HL-60 (cell line): ENCODE results near the gene NEUROD2.

Experiments
- DNase-seq, 2 experiments: peaks; one replicate each; pipeline ENCODE4 v3.0.0-alpha.2; 2010 to 2020; ENCODE audit warnings: low read depth in 1 of 2, low spot score in 1 of 2
- H3K27ac ChIP-seq: fragments of 250-450 bp; sonication (Bioruptor Pico); replicated peaks from 2 replicates; pipeline ENCODE4 v1.5.1; 2020; ENCODE audit warnings: mild to moderate bottlenecking, moderate library complexity
- H3K27me3 ChIP-seq: fragments of 250-450 bp; sonication (Bioruptor Pico); 2 replicates; pipeline ENCODE4 v1.5.1; 2021; ENCODE audit warnings: mild to moderate bottlenecking, moderate library complexity; ENCODE audit not compliant: insufficient read depth, poor library complexity, severe bottlenecking
- H3K4me3 ChIP-seq: replicated peaks from 2 replicates; pipeline ENCODE4 v1.5.1; 2011; ENCODE audit warnings: mild to moderate bottlenecking, control low read depth, low read length; ENCODE audit not compliant: insufficient read depth
- GABPA ChIP-seq: IDR thresholded peaks from 2 replicates; pipeline ENCODE4 v1.6.1; 2012; ENCODE audit warnings: low read depth
- POLR2AphosphoS5 ChIP-seq: IDR thresholded peaks from 2 replicates; pipeline ENCODE4 v1.6.1; 2012; ENCODE audit warnings: low read depth
- SPI1 ChIP-seq: IDR thresholded peaks from 2 replicates; pipeline ENCODE4 v1.6.1; 2012; ENCODE audit warnings: low read depth, mild to moderate bottlenecking, borderline replicate concordance
- TF ChIP-seq, protein P1 (sequence below): IDR thresholded peaks from one replicate; pipeline ENCODE4 v1.5.1; 2011; ENCODE audit warnings: low read length, control low read depth, inconsistent platforms; ENCODE audit not compliant: insufficient read depth
- TF ChIP-seq, protein P2 (sequence below): IDR thresholded peaks from 2 replicates; pipeline ENCODE4 v1.6.1; 2012; ENCODE audit warnings: low read depth; ENCODE audit not compliant: insufficient replicate concordance

Gene NEUROD2

DNA sequence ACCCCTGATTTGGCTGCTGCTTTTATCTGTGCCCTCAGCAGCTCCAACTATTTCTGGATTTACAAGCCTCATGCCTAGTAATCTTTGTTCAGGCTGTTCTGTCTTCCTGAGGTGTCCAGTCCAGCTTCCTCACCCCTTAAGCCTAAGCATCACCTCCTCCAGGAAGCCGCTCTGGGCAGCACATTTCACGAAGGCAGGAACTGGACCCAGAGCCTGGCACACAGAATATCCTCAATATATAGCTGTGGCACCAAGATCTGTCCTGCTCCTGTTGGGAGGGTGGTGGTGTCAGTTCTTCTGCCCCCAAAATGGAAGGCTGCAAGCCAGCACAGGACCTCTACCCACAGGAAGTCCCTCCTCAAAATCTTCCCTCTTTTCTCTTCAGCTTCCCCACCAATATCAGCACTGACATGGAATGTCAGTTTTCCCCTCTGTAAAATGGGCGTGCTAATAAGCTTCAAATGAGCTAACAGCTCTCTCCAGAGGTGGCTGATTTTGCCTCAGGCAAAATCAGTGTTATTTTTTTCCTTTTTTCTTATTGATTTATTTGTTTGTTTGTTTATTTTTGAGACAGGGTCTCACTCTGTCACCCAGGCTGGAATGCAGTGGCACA lies 6.9 kb upstream of the NEUROD2 start:
- H3K27ac ChIP-seq = no peak overlapping the region
- H3K27me3 ChIP-seq = peaks cover 2% of the 10 kb centered on the region
- TF ChIP-seq GABPA (no peak), POLR2AphosphoS5 (no peak), SPI1 (no peak)
- TF ChIP-seq, protein P1, sequence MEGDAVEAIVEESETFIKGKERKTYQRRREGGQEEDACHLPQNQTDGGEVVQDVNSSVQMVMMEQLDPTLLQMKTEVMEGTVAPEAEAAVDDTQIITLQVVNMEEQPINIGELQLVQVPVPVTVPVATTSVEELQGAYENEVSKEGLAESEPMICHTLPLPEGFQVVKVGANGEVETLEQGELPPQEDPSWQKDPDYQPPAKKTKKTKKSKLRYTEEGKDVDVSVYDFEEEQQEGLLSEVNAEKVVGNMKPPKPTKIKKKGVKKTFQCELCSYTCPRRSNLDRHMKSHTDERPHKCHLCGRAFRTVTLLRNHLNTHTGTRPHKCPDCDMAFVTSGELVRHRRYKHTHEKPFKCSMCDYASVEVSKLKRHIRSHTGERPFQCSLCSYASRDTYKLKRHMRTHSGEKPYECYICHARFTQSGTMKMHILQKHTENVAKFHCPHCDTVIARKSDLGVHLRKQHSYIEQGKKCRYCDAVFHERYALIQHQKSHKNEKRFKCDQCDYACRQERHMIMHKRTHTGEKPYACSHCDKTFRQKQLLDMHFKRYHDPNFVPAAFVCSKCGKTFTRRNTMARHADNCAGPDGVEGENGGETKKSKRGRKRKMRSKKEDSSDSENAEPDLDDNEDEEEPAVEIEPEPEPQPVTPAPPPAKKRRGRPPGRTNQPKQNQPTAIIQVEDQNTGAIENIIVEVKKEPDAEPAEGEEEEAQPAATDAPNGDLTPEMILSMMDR = no peak
- TF ChIP-seq, protein P2, sequence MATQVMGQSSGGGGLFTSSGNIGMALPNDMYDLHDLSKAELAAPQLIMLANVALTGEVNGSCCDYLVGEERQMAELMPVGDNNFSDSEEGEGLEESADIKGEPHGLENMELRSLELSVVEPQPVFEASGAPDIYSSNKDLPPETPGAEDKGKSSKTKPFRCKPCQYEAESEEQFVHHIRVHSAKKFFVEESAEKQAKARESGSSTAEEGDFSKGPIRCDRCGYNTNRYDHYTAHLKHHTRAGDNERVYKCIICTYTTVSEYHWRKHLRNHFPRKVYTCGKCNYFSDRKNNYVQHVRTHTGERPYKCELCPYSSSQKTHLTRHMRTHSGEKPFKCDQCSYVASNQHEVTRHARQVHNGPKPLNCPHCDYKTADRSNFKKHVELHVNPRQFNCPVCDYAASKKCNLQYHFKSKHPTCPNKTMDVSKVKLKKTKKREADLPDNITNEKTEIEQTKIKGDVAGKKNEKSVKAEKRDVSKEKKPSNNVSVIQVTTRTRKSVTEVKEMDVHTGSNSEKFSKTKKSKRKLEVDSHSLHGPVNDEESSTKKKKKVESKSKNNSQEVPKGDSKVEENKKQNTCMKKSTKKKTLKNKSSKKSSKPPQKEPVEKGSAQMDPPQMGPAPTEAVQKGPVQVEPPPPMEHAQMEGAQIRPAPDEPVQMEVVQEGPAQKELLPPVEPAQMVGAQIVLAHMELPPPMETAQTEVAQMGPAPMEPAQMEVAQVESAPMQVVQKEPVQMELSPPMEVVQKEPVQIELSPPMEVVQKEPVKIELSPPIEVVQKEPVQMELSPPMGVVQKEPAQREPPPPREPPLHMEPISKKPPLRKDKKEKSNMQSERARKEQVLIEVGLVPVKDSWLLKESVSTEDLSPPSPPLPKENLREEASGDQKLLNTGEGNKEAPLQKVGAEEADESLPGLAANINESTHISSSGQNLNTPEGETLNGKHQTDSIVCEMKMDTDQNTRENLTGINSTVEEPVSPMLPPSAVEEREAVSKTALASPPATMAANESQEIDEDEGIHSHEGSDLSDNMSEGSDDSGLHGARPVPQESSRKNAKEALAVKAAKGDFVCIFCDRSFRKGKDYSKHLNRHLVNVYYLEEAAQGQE = no peak
- H3K4me3 ChIP-seq = no peak overlapping the region
- no peak for DNase-seq

DNA sequence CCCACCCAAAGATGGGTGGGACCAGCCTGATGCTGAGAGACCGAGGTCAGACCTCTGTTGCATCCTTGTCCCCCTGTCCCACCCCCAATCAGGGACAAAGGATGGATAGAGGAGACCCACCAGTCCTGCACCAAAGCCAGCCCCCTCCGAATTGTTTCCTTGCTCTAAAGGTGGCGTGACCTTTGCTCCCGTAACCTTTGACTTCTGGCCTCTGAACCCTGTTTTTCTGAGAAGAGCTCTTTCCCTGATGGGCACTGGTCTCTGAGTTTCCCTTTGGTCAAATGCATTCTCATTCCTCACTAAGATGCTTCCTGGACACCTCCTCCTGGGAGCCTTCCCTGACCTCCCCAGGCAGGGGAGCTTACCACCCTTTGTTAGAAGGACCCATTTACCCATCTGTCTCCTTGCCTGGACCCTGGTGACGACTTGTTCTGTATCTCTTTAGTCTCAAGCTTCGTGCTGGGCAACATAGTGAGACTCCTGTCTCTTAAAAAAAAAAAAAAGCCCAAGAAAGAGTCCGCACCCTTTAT lies 5.3 kb upstream of the NEUROD2 start:
- H3K27me3 ChIP-seq = peaks cover 17% of the 10 kb centered on the region

GRCh38 chr17:39612291-39612894 lies 4.7 kb upstream of the NEUROD2 start:
- Histone ChIP-seq H3K27me3 (peaks cover 21% of the 10 kb centered on the region), H3K27ac (no peak overlapping the region), H3K4me3 (no peak overlapping the region)
- TF ChIP-seq SPI1 (no peak), GABPA (no peak), POLR2AphosphoS5 (no peak)
- TF ChIP-seq, protein P1 = no peak
- TF ChIP-seq, protein P2 = no peak
- no peak for DNase-seq

More for the DNA sequence above, 5.3 kb upstream of the NEUROD2 start:
- no peak for TF ChIP-seq POLR2AphosphoS5
- no peak for TF ChIP-seq SPI1
- TF ChIP-seq, protein P1 = no peak
- TF ChIP-seq, protein P2 = no peak
- TF ChIP-seq GABPA = no peak
- Histone ChIP-seq H3K27ac (no peak overlapping the region), H3K4me3 (no peak overlapping the region)
- DNase-seq = no peak
